H9 (cell line): ENCODE results near the gene FRG1. TPM values are rescaled to one million over a fixed set of nuclear protein-coding genes. Genes with fewer than 3 reads are reported as not detected.
"Not testable (repeated sequence)": the region's sequence is repeated elsewhere in the genome, so short reads cannot be mapped to it uniquely, and the experiment has no call there.

Experiments used
- DNase-seq: peaks from one replicate; pipeline ENCODE4 v3.0.0-alpha.2; 2017
- H2AFZ ChIP-seq: one replicate; pipeline ENCODE4 v1.6.1; 2013; ENCODE audit warnings: mild to moderate bottlenecking, low read length, control low read depth, moderate library complexity
- H2AK5ac ChIP-seq: 2 replicates; pipeline ENCODE4 v1.6.1; 2013; ENCODE audit warnings: low read length, control low read depth, mixed read lengths; ENCODE audit not compliant: insufficient read length
- H2BK120ac ChIP-seq: one replicate; pipeline ENCODE4 v1.6.1; 2013; ENCODE audit warnings: low read depth, mild to moderate bottlenecking, low read length, control low read depth, inconsistent platforms; ENCODE audit not compliant: poor library complexity, severe bottlenecking
- H2BK12ac ChIP-seq: 2 replicates; pipeline ENCODE4 v1.6.1; 2013; ENCODE audit warnings: low read length, control low read depth, mixed read lengths, low read depth; ENCODE audit not compliant: insufficient read length
- H2BK15ac ChIP-seq: 2 replicates; pipeline ENCODE4 v1.6.1; 2013; ENCODE audit warnings: low read depth, low read length, control low read depth
- H2BK20ac ChIP-seq: one replicate; pipeline ENCODE4 v1.6.1; 2013; ENCODE audit warnings: low read depth, mild to moderate bottlenecking, low read length, control low read depth, inconsistent platforms; ENCODE audit not compliant: poor library complexity, severe bottlenecking
- H2BK5ac ChIP-seq: 2 replicates; pipeline ENCODE4 v1.6.1; 2013; ENCODE audit warnings: low read length, control low read depth, mixed read lengths; ENCODE audit not compliant: insufficient read length
- H3K14ac ChIP-seq: 2 replicates; pipeline ENCODE4 v1.6.1; 2013; ENCODE audit warnings: low read length, control low read depth; ENCODE audit not compliant: insufficient read depth
- H3K18ac ChIP-seq: 2 replicates; pipeline ENCODE4 v1.6.1; 2013; ENCODE audit warnings: low read depth, mild to moderate bottlenecking, mixed read lengths, low read length, control low read depth; ENCODE audit not compliant: insufficient read length
- H3K23ac ChIP-seq: 2 replicates; pipeline ENCODE4 v1.6.1; 2013; ENCODE audit warnings: low read length, control low read depth, mixed read lengths, low read depth; ENCODE audit not compliant: insufficient read length
- H3K23me2 ChIP-seq: 2 replicates; pipeline ENCODE4 v1.6.1; 2013; ENCODE audit warnings: low read depth, mild to moderate bottlenecking, mixed read lengths, low read length, control low read depth; ENCODE audit not compliant: insufficient read length, poor library complexity, severe bottlenecking
- H3K27ac ChIP-seq: 2 replicates; pipeline ENCODE4 v1.5.1; 2013; ENCODE audit warnings: low read length, control low read depth, mixed read lengths, low read depth; ENCODE audit not compliant: insufficient read length
- H3K27me3 ChIP-seq: 2 replicates; pipeline ENCODE4 v1.6.1; 2013; ENCODE audit warnings: low read length, control low read depth, inconsistent platforms; ENCODE audit not compliant: insufficient read depth
- H3K4ac ChIP-seq: 2 replicates; pipeline ENCODE4 v1.6.1; 2013; ENCODE audit warnings: low read depth, mild to moderate bottlenecking, control low read depth, inconsistent platforms, low read length, moderate library complexity
- H3K4me1 ChIP-seq: 2 replicates; pipeline ENCODE4 v1.6.1; 2013; ENCODE audit warnings: low read length, control low read depth, inconsistent platforms; ENCODE audit not compliant: insufficient read depth
- H3K4me2 ChIP-seq: 2 replicates; pipeline ENCODE4 v1.6.1; 2013; ENCODE audit warnings: low read length, control low read depth, mixed read lengths; ENCODE audit not compliant: insufficient read length, insufficient read depth
- H3K56ac ChIP-seq: 2 replicates; pipeline ENCODE4 v1.6.1; 2013; ENCODE audit warnings: low read depth, mild to moderate bottlenecking, mixed read lengths, low read length, control low read depth; ENCODE audit not compliant: insufficient read length
- H3K79me1 ChIP-seq: 2 replicates; pipeline ENCODE4 v1.6.1; 2013; ENCODE audit warnings: low read depth, mild to moderate bottlenecking, moderate library complexity, low read length, control low read depth, inconsistent platforms; ENCODE audit not compliant: insufficient read depth, poor library complexity, severe bottlenecking
- H3K79me2 ChIP-seq: 2 replicates; pipeline ENCODE4 v1.6.1; 2013; ENCODE audit warnings: low read length, control low read depth, inconsistent platforms; ENCODE audit not compliant: insufficient read depth
- H3K9ac ChIP-seq: 2 replicates; pipeline ENCODE4 v1.6.1; 2013; ENCODE audit warnings: low read length, control low read depth, mixed read lengths; ENCODE audit not compliant: insufficient read length; ENCODE audit errors: extremely low read depth
- H3K9me3 ChIP-seq: one replicate; pipeline ENCODE4 v1.6.1; 2013; ENCODE audit warnings: low read depth, low read length, inconsistent platforms; ENCODE audit not compliant: control insufficient read depth
- H3T11ph ChIP-seq: one replicate; pipeline ENCODE4 v1.6.1; 2013; ENCODE audit warnings: mild to moderate bottlenecking, low read length, control low read depth, inconsistent platforms
- H4K20me1 ChIP-seq: one replicate; pipeline ENCODE4 v1.6.1; 2013; ENCODE audit not compliant: control insufficient read depth, insufficient read length, insufficient read depth
- H4K5ac ChIP-seq: 2 replicates; pipeline ENCODE4 v1.6.1; 2013; ENCODE audit warnings: low read depth, mild to moderate bottlenecking, mixed read lengths, low read length, control low read depth; ENCODE audit not compliant: insufficient read length
- H4K8ac ChIP-seq: replicated peaks from 2 replicates; pipeline ENCODE4 v1.6.1; 2013; ENCODE audit warnings: low read length, control low read depth, mixed read lengths, low read depth; ENCODE audit not compliant: insufficient read length
- H4K91ac ChIP-seq: 2 replicates; pipeline ENCODE4 v1.6.1; 2013; ENCODE audit warnings: low read depth, mild to moderate bottlenecking, moderate library complexity, mixed read lengths, low read length, control low read depth; ENCODE audit not compliant: insufficient read length
- H3K27ac Mint-ChIP-seq, 3 experiments: 2 replicates in 2 of 3; 3 replicates in 1 of 3; pipeline ENCODE4 v1.8.0; 2020 to 2021; ENCODE audit warnings: mixed read lengths in 3 of 3, mild to moderate bottlenecking in 1 of 3, moderate library complexity in 1 of 3
- H3K27me3 Mint-ChIP-seq: 2 replicates; pipeline ENCODE4 v1.8.0; 2021; ENCODE audit warnings: low read depth, mild to moderate bottlenecking, moderate library complexity, mixed read lengths
- H3K36me3 Mint-ChIP-seq, 3 experiments: 2 replicates in 2 of 3; 3 replicates in 1 of 3; pipeline ENCODE4 v1.8.0; 2020 to 2021; ENCODE audit warnings: low read depth in 3 of 3, mixed read lengths in 3 of 3; ENCODE audit not compliant: insufficient read depth in 1 of 3
- H3K4me1 Mint-ChIP-seq, 2 experiments: 2 replicates each; pipeline ENCODE4 v1.8.0; 2020; ENCODE audit warnings: mixed read lengths in 2 of 2
- H3K4me3 Mint-ChIP-seq, 2 experiments: 2 replicates in 1 of 2; 3 replicates in 1 of 2; pipeline ENCODE4 v1.8.0; 2020 to 2021; ENCODE audit warnings: mild to moderate bottlenecking in 2 of 2, mixed read lengths in 2 of 2, moderate library complexity in 1 of 2
- H3K9me3 Mint-ChIP-seq, 2 experiments: 2 replicates in 1 of 2; 3 replicates in 1 of 2; pipeline ENCODE4 v1.8.0; 2020; ENCODE audit warnings: mild to moderate bottlenecking in 2 of 2, mixed read lengths in 2 of 2, moderate library complexity in 1 of 2
- WGBS: extraction: QIAGEN DNeasy Blood & Tissue Kit; methylation state at CpG from one replicate; pipeline ENCODE4 v1.1.7; 2013; ENCODE audit warnings: missing lambda C conversion rate, low lambda C conversion rate, mixed read lengths; ENCODE audit not compliant: insufficient read length; ENCODE audit errors: extremely low coverage; 5-methylcytosine and 5-hydroxymethylcytosine counted together
- total RNA-seq: library from RNA; stranded (reverse); gene quantifications from 2 replicates; pipeline ENCODE4 v1.2.1, GENCODE V29; 2021

FRG1 gene
- total RNA-seq, 1 experiment from 2014 or later = 45.6 TPM

DNA sequence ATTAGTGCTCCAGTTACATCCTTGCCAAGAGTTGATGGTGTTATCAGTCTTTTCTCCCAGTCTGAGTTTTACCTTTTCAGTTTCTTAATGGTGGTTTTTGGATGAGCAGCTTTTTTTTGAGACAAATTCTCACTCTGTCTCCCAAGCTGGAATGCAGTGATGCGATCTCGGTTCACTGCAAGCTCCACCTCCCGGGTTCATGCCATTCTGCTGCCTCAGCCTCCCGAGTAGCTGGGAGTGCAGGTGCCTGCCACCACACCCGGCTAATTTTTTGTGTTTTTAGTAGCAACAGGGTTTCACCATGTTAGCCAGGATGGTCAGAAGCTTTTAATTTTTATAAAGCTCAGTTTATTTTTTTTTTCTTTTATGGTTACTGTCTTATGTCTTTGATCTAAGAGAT, 3.4 kb downstream of the FRG1 start:
- peaks cover 6 to 13% of the 10 kb centered on the region in 2 experiments for H3K9me3 Mint-ChIP-seq
- H3K4me2 ChIP-seq, H3K4me3 Mint-ChIP-seq, H3K14ac ChIP-seq, H3K23ac ChIP-seq, H4K8ac ChIP-seq, H3K27me3 Mint-ChIP-seq, H4K5ac ChIP-seq, H2BK20ac ChIP-seq, H2BK12ac ChIP-seq, DNase-seq, H3K23me2 ChIP-seq, H3K4me1 ChIP-seq, H3K79me2 ChIP-seq, H3K27ac ChIP-seq, H2BK5ac ChIP-seq, H3K9me3 ChIP-seq, H3T11ph ChIP-seq, H4K20me1 ChIP-seq, H2AK5ac ChIP-seq, H2AFZ ChIP-seq, H3K79me1 ChIP-seq, H4K91ac ChIP-seq, H3K18ac ChIP-seq, H3K9ac ChIP-seq, H2BK15ac ChIP-seq, H3K4ac ChIP-seq, H3K27ac Mint-ChIP-seq, H3K27me3 ChIP-seq, H3K56ac ChIP-seq, H2BK120ac ChIP-seq: not testable (repeated sequence)
- H3K36me3 Mint-ChIP-seq = peaks cover 6 to 19% (median 15%) of the 10 kb centered on the region in 3 experiments; a peak in 6 of 7 replicates
- H3K4me1 Mint-ChIP-seq = peaks cover 7 to 13% of the 10 kb centered on the region in 2 experiments
- WGBS = no CpG with 5 or more reads among the region's 5 CpGs

DNA sequence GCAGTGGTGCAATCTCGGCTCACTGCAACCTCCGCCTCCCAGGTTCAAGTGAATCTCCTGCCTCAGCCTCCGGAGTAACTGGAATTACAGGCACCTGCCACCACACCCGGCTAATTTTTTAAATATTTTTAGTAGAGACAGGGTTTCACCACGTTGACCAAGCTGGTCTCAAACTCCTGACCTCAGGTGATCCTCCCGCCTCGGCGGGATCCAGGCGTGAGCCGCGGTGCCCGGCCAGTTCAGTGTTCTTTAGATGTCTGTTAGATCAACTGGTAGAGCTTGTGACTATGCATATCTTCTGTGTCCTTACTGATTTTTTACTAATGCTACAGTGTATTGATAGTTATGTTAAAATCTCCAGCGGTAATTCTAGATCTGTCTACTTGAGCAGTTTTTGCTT, 6.2 kb downstream of the FRG1 start:
- H2AFZ ChIP-seq, H4K91ac ChIP-seq, H3K79me1 ChIP-seq, H3K23ac ChIP-seq, H3K4me1 ChIP-seq, H3K27ac ChIP-seq, H3T11ph ChIP-seq, H2BK5ac ChIP-seq, H3K23me2 ChIP-seq, H3K9ac ChIP-seq, H3K4ac ChIP-seq, H3K9me3 Mint-ChIP-seq, H3K14ac ChIP-seq, H3K79me2 ChIP-seq, DNase-seq, H3K9me3 ChIP-seq, H4K8ac ChIP-seq, H2BK15ac ChIP-seq, H3K27ac Mint-ChIP-seq, H3K56ac ChIP-seq, H2BK12ac ChIP-seq, H3K27me3 Mint-ChIP-seq, H3K27me3 ChIP-seq, H4K20me1 ChIP-seq, H2BK120ac ChIP-seq, H2AK5ac ChIP-seq, H4K5ac ChIP-seq, H3K4me1 Mint-ChIP-seq, H3K4me3 Mint-ChIP-seq, H3K18ac ChIP-seq, H3K4me2 ChIP-seq, H2BK20ac ChIP-seq: not testable (repeated sequence)
- peaks cover 0 to 17% (median 9%) of the 10 kb centered on the region in 3 experiments; a peak in 3 of 7 replicates for H3K36me3 Mint-ChIP-seq
- no CpG with 5 or more reads among the region's 13 CpGs for WGBS
